H9 (cell line): Measurements from ENCODE around the gene TTC23. TPM values are rescaled to one million over a fixed set of nuclear protein-coding genes. Genes with fewer than 3 reads are reported as not detected.

Source experiments
- DNase-seq: peaks from one replicate; pipeline ENCODE4 v3.0.0-alpha.2; 2017
- H2AFZ ChIP-seq: one replicate; pipeline ENCODE4 v1.6.1; 2013; ENCODE audit warnings: mild to moderate bottlenecking, low read length, control low read depth, moderate library complexity
- H2AK5ac ChIP-seq: 2 replicates; pipeline ENCODE4 v1.6.1; 2013; ENCODE audit warnings: low read length, control low read depth, mixed read lengths; ENCODE audit not compliant: insufficient read length
- H2BK120ac ChIP-seq: one replicate; pipeline ENCODE4 v1.6.1; 2013; ENCODE audit warnings: low read depth, mild to moderate bottlenecking, low read length, control low read depth, inconsistent platforms; ENCODE audit not compliant: poor library complexity, severe bottlenecking
- H2BK12ac ChIP-seq: 2 replicates; pipeline ENCODE4 v1.6.1; 2013; ENCODE audit warnings: low read length, control low read depth, mixed read lengths, low read depth; ENCODE audit not compliant: insufficient read length
- H2BK15ac ChIP-seq: 2 replicates; pipeline ENCODE4 v1.6.1; 2013; ENCODE audit warnings: low read depth, low read length, control low read depth
- H2BK20ac ChIP-seq: one replicate; pipeline ENCODE4 v1.6.1; 2013; ENCODE audit warnings: low read depth, mild to moderate bottlenecking, low read length, control low read depth, inconsistent platforms; ENCODE audit not compliant: poor library complexity, severe bottlenecking
- H2BK5ac ChIP-seq: 2 replicates; pipeline ENCODE4 v1.6.1; 2013; ENCODE audit warnings: low read length, control low read depth, mixed read lengths; ENCODE audit not compliant: insufficient read length
- H3K14ac ChIP-seq: 2 replicates; pipeline ENCODE4 v1.6.1; 2013; ENCODE audit warnings: low read length, control low read depth; ENCODE audit not compliant: insufficient read depth
- H3K18ac ChIP-seq: 2 replicates; pipeline ENCODE4 v1.6.1; 2013; ENCODE audit warnings: low read depth, mild to moderate bottlenecking, mixed read lengths, low read length, control low read depth; ENCODE audit not compliant: insufficient read length
- H3K23ac ChIP-seq: 2 replicates; pipeline ENCODE4 v1.6.1; 2013; ENCODE audit warnings: low read length, control low read depth, mixed read lengths, low read depth; ENCODE audit not compliant: insufficient read length
- H3K23me2 ChIP-seq: 2 replicates; pipeline ENCODE4 v1.6.1; 2013; ENCODE audit warnings: low read depth, mild to moderate bottlenecking, mixed read lengths, low read length, control low read depth; ENCODE audit not compliant: insufficient read length, poor library complexity, severe bottlenecking
- H3K27ac ChIP-seq: 2 replicates; pipeline ENCODE4 v1.5.1; 2013; ENCODE audit warnings: low read length, control low read depth, mixed read lengths, low read depth; ENCODE audit not compliant: insufficient read length
- H3K27me3 ChIP-seq: 2 replicates; pipeline ENCODE4 v1.6.1; 2013; ENCODE audit warnings: low read length, control low read depth, inconsistent platforms; ENCODE audit not compliant: insufficient read depth
- H3K4ac ChIP-seq: 2 replicates; pipeline ENCODE4 v1.6.1; 2013; ENCODE audit warnings: low read depth, mild to moderate bottlenecking, control low read depth, inconsistent platforms, low read length, moderate library complexity
- H3K4me1 ChIP-seq: 2 replicates; pipeline ENCODE4 v1.6.1; 2013; ENCODE audit warnings: low read length, control low read depth, inconsistent platforms; ENCODE audit not compliant: insufficient read depth
- H3K4me2 ChIP-seq: 2 replicates; pipeline ENCODE4 v1.6.1; 2013; ENCODE audit warnings: low read length, control low read depth, mixed read lengths; ENCODE audit not compliant: insufficient read length, insufficient read depth
- H3K56ac ChIP-seq: 2 replicates; pipeline ENCODE4 v1.6.1; 2013; ENCODE audit warnings: low read depth, mild to moderate bottlenecking, mixed read lengths, low read length, control low read depth; ENCODE audit not compliant: insufficient read length
- H3K79me1 ChIP-seq: 2 replicates; pipeline ENCODE4 v1.6.1; 2013; ENCODE audit warnings: low read depth, mild to moderate bottlenecking, moderate library complexity, low read length, control low read depth, inconsistent platforms; ENCODE audit not compliant: insufficient read depth, poor library complexity, severe bottlenecking
- H3K79me2 ChIP-seq: 2 replicates; pipeline ENCODE4 v1.6.1; 2013; ENCODE audit warnings: low read length, control low read depth, inconsistent platforms; ENCODE audit not compliant: insufficient read depth
- H3K9ac ChIP-seq: 2 replicates; pipeline ENCODE4 v1.6.1; 2013; ENCODE audit warnings: low read length, control low read depth, mixed read lengths; ENCODE audit not compliant: insufficient read length; ENCODE audit errors: extremely low read depth
- H3K9me3 ChIP-seq: one replicate; pipeline ENCODE4 v1.6.1; 2013; ENCODE audit warnings: low read depth, low read length, inconsistent platforms; ENCODE audit not compliant: control insufficient read depth
- H3T11ph ChIP-seq: one replicate; pipeline ENCODE4 v1.6.1; 2013; ENCODE audit warnings: mild to moderate bottlenecking, low read length, control low read depth, inconsistent platforms
- H4K20me1 ChIP-seq: one replicate; pipeline ENCODE4 v1.6.1; 2013; ENCODE audit not compliant: control insufficient read depth, insufficient read length, insufficient read depth
- H4K5ac ChIP-seq: 2 replicates; pipeline ENCODE4 v1.6.1; 2013; ENCODE audit warnings: low read depth, mild to moderate bottlenecking, mixed read lengths, low read length, control low read depth; ENCODE audit not compliant: insufficient read length
- H4K8ac ChIP-seq: replicated peaks from 2 replicates; pipeline ENCODE4 v1.6.1; 2013; ENCODE audit warnings: low read length, control low read depth, mixed read lengths, low read depth; ENCODE audit not compliant: insufficient read length
- H4K91ac ChIP-seq: 2 replicates; pipeline ENCODE4 v1.6.1; 2013; ENCODE audit warnings: low read depth, mild to moderate bottlenecking, moderate library complexity, mixed read lengths, low read length, control low read depth; ENCODE audit not compliant: insufficient read length
- H3K27ac Mint-ChIP-seq, 3 experiments: 2 replicates in 2 of 3; 3 replicates in 1 of 3; pipeline ENCODE4 v1.8.0; 2020 to 2021; ENCODE audit warnings: mixed read lengths in 3 of 3, mild to moderate bottlenecking in 1 of 3, moderate library complexity in 1 of 3
- H3K27me3 Mint-ChIP-seq: 2 replicates; pipeline ENCODE4 v1.8.0; 2021; ENCODE audit warnings: low read depth, mild to moderate bottlenecking, moderate library complexity, mixed read lengths
- H3K36me3 Mint-ChIP-seq, 3 experiments: 2 replicates in 2 of 3; 3 replicates in 1 of 3; pipeline ENCODE4 v1.8.0; 2020 to 2021; ENCODE audit warnings: low read depth in 3 of 3, mixed read lengths in 3 of 3; ENCODE audit not compliant: insufficient read depth in 1 of 3
- H3K4me1 Mint-ChIP-seq, 2 experiments: 2 replicates each; pipeline ENCODE4 v1.8.0; 2020; ENCODE audit warnings: mixed read lengths in 2 of 2
- H3K4me3 Mint-ChIP-seq, 2 experiments: 2 replicates in 1 of 2; 3 replicates in 1 of 2; pipeline ENCODE4 v1.8.0; 2020 to 2021; ENCODE audit warnings: mild to moderate bottlenecking in 2 of 2, mixed read lengths in 2 of 2, moderate library complexity in 1 of 2
- H3K9me3 Mint-ChIP-seq, 2 experiments: 2 replicates in 1 of 2; 3 replicates in 1 of 2; pipeline ENCODE4 v1.8.0; 2020; ENCODE audit warnings: mild to moderate bottlenecking in 2 of 2, mixed read lengths in 2 of 2, moderate library complexity in 1 of 2
- CTCF ChIP-seq: fragments of 200-600 bp; sonication (generic); conservative IDR thresholded peaks from 3 replicates; pipeline ENCODE4 v1.8.0; 2021; ENCODE audit warnings: antibody characterized with exemption, mild to moderate bottlenecking
- WGBS: extraction: QIAGEN DNeasy Blood & Tissue Kit; methylation state at CpG from one replicate; pipeline ENCODE4 v1.1.7; 2013; ENCODE audit warnings: missing lambda C conversion rate, low lambda C conversion rate, mixed read lengths; ENCODE audit not compliant: insufficient read length; ENCODE audit errors: extremely low coverage; 5-methylcytosine and 5-hydroxymethylcytosine counted together
- total RNA-seq: library from RNA; stranded (reverse); gene quantifications from 2 replicates; pipeline ENCODE4 v1.2.1, GENCODE V29; 2021

The TTC23 gene
- total RNA-seq, 1 experiment from 2014 or later: 14.3 TPM

- no peak overlapping the region for H2BK20ac ChIP-seq
- no peak overlapping the region for H3K14ac ChIP-seq
- H3K27ac ChIP-seq: no peak overlapping the region
- H3T11ph ChIP-seq: no peak overlapping the region
- WGBS: no CpG with 5 or more reads among the region's 5 CpGs
- no peak overlapping the region for H4K91ac ChIP-seq
- H3K23me2 ChIP-seq: no peaks in the 10 kb centered on the region
- H2BK5ac ChIP-seq: no peak overlapping the region
- no peak overlapping the region for H3K4me2 ChIP-seq
- H2AFZ ChIP-seq: no peak overlapping the region
- peak; percentile 17 for DNase-seq
- no peaks in the 10 kb centered on the region for H3K79me2 ChIP-seq
- Mint-ChIP-seq H3K9me3 (no peaks in the 10 kb centered on the region), H3K36me3 (peaks cover 8 to 20% (median 11%) of the 10 kb centered on the region in 3 experiments; a peak in 6 of 7 replicates), H3K27ac (no peak overlapping the region), H3K4me3 (no peak overlapping the region), H3K4me1 (peaks cover 31 to 44% of the 10 kb centered on the region in 2 experiments), H3K27me3 (no peaks in the 10 kb centered on the region)
- H3K4me1 ChIP-seq: peaks cover 7% of the 10 kb centered on the region
- no peak overlapping the region for H3K18ac ChIP-seq
- no peak for TF ChIP-seq CTCF
- no peak overlapping the region for H3K4ac ChIP-seq
- no peaks in the 10 kb centered on the region for H3K27me3 ChIP-seq
- no peak overlapping the region for H2BK120ac ChIP-seq
- no peaks in the 10 kb centered on the region for H3K9me3 ChIP-seq
- no peaks in the 10 kb centered on the region for H3K79me1 ChIP-seq
- H4K20me1 ChIP-seq: no peaks in the 10 kb centered on the region
- no peak overlapping the region for H3K9ac ChIP-seq
- H3K56ac ChIP-seq: no peak overlapping the region
- no peak overlapping the region for H4K8ac ChIP-seq
- no peak overlapping the region for H2BK15ac ChIP-seq
- no peak overlapping the region for H2BK12ac ChIP-seq
- no peak overlapping the region for H3K23ac ChIP-seq
- no peak overlapping the region for H4K5ac ChIP-seq
- no peak overlapping the region for H2AK5ac ChIP-seq
Observed at GRCh38 chr15:99137877-99138276, 111.5 kb downstream of the TTC23 start.
